NK-92 (cell line): ENCODE results near the gene ZNF593OS.

Experiments
- DNase-seq: peaks from one replicate; lab custom pipeline; 2025; ENCODE audit not compliant: unreplicated experiment; lab: John Stamatoyannopoulos, UW

Gene ZNF593OS

DNA sequence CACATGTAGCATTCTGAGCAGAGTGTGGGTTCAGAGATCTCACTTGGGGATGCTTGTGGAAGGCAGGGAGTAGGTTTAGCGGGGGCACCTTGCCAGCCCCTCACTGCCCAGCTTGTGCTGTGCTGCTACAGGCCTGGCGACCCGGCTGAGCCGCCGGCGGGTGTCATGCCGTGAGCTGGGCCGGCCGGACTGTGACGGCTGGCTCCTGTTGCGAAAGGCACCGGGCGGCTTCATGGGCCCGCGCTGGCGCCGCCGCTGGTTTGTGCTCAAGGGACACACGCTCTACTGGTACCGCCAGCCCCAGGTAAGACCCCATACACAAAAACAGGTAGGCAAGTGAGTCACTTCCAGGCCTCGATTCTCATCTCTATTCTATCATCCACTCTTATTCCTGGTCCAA is 13.3 kb upstream of the ZNF593OS start:
- DNase-seq, result no peak

DNA sequence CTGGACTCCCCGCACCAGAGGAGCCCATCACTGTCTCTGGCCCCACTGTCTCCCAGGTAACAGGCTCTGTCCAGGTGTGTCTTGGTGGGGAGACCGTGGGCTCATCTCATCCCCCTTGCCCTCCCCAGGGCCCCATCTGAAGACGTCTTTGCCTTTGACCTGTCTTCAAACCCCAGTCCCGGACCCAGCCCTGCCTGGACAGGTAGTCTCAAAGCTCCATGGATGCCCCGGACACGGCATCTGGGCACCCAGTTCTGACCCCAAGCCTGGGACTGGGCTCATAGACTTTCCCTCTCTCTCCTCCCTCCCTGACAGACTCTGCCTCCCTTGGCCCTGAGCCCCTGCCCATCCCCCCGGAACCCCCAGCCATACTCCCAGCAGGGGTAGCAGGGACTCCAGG is 12.5 kb upstream of the ZNF593OS start:
- no peak for DNase-seq

DNA sequence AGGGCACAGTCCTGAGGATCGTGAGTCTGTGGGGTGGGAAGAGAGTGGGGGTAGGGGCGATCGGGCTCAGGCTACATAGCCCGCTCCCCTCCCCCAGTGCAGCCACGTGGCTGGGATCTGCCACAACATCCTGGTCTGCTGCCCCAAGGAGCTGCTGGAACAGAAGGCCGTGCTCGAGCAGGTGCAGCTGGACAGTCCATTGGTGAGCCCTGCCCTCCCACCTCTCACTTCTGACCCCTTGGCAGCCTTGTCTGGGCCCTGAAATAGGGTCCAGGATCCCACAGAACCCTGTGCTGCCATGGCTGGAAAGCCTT is 10.7 kb upstream of the ZNF593OS start:
- no peak for DNase-seq

DNA sequence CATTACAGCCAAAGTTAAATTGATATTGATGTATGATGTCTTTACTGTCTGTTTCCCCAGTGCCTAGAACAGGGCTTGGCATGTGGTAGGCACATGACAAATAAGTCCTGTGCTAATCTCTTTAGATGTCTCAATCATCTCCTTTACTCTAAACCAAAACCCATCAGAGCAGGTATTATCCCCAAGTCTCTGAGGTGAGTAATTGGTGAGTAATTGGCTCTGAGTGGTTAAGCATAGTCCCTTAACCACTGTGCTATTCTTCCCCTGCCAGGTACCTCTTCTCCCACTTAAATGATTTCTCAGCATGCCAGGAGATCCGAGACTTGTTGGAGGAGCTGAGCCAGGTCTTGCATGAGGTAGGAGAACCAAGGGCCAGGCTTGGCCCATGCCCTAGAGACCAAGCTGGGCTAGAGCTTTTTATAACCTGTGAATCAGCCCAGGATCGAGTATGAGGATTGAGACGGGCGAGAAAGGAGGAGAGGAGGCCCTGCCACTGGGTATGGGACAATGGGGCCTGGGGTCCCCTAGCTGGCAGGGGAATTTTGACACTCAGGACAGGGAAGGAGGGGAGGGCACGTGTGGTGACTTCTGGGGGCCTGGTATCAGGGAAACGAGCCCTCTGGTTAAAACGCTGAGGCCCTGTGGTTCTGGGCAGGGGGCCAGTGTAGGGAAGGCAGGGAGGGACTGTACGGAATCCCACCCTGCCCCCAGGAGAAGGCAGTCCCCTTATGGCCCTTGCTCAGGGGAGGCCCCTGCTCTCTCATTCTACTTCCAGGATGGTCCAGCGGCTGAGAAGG is 10.2 kb upstream of the ZNF593OS start:
- DNase-seq, result no peak

DNA sequence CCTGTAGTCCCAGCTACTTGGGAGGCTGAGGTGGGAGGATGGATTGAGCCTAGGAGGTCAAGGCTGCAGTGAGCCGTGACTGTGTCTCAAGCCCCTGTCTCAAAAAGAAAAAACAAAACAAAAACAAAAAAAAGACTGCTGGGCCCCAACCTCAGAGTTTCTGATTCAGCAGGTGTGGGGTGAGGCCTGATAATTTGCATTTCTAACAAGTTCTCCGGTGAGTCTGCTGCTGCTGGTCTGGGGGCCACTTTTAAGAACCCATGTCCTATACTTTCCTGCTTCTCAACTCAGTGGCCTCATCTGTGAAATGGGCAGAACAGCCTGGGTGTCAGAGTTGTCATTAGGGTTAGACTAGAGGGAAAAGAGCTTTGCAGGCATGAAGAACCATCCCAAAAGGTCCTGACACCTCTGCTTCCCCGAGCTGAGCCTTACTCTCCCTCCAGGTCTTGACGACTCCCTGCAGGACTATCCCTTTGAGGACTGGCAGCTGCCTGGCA is 8.4 kb upstream of the ZNF593OS start:
- DNase-seq, result no peak

DNA sequence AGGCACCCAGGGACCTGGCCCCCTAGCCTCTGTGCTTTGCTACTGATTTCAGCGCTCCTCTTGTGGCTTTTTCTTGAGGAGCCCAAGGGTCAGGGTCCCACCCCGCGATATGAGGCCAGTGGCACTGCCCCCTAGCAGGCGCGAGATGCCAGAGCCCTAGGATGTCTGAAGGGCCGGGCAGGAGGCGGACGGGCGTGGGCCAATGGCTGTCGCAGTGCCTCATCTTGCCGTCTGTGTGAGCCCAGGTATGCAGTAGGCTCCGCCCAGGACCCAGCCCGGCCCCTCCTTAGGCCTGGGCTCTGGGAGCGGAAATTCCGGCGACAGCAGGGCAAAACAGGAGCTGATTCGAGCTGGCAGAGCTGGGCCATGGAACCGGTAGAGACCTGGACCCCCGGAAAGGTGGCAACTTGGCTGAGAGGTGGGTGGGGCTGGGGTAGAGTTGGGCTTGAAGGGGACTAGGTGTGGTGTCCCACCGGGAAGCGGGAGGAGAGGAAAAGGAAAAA is 5.6 kb upstream of the ZNF593OS start, which contains the start of gene CNKSR1:
Gene CNKSR1 (plus strand): TSS at position 310 of the 503 bp plus-strand sequence. CDS start 57 bp downstream, at position 367.
- no peak for DNase-seq

- DNase-seq, result no peak
Observed at GRCh38 chr1:26175346-26175745, 3.7 kb upstream of the ZNF593OS start.

DNA sequence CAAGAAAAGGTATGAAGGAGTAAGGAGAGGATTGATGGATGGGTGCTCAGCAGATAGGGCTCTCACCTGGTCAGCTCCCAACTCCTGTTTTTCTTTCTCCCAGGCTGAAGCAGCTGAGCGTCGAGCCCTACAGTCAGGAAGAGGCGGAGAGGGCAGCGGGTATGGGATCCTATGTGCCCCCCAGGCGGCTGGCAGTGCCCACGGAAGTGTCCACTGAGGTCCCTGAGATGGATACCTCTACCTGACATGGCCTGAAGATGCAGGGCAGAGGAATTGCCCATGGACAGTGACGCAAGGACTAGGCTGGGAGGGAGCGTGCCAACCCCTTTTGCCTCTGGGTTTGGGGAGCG is 1.2 kb downstream of the ZNF593OS start:
- DNase-seq, result no peak

DNA sequence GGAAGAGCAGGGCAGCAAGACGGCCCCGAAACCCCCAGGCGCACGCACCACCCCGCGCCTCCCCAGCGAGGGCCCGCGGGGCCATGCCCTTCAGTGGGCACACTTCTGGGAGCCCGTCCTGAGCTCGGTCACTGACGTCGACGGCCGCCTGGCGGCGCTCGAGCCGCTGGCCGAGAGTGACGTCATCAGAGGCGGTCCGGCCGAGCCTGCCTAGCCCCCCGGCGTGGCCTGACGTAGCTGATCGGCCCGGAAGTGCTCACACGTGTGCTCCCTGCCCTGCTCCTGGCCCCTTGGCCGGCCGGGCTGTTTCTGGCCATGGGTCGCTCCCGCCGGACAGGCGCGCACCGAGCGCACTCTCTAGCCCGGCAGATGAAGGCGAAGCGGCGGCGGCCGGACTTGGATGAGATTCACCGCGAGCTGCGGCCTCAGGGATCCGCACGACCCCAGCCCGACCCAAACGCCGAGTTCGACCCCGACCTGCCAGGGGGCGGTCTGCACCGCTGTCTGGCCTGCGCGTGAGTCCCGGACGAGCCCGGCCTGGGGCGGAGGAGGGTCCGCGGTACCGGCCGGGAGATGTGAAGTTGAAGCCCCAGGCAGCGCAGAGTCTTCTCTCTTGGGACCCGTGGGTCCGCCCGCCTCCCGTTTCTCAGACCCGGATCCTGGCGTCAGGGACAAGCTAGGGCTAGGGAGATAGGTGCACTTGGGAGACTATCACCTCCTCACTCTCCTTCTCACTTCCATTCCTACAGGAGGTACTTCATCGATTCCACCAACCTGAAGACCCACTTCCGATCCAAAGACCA is 1.8 kb downstream of the ZNF593OS start, which contains the start of gene ZNF593:
Gene ZNF593 (plus strand): TSS at position 240 of the 803 bp plus-strand sequence. CDS start 76 bp downstream, at position 316.
- no peak for DNase-seq

- DNase-seq, result no peak
Observed at GRCh38 chr1:26169198-26169554, 2.5 kb downstream of the ZNF593OS start.

DNA sequence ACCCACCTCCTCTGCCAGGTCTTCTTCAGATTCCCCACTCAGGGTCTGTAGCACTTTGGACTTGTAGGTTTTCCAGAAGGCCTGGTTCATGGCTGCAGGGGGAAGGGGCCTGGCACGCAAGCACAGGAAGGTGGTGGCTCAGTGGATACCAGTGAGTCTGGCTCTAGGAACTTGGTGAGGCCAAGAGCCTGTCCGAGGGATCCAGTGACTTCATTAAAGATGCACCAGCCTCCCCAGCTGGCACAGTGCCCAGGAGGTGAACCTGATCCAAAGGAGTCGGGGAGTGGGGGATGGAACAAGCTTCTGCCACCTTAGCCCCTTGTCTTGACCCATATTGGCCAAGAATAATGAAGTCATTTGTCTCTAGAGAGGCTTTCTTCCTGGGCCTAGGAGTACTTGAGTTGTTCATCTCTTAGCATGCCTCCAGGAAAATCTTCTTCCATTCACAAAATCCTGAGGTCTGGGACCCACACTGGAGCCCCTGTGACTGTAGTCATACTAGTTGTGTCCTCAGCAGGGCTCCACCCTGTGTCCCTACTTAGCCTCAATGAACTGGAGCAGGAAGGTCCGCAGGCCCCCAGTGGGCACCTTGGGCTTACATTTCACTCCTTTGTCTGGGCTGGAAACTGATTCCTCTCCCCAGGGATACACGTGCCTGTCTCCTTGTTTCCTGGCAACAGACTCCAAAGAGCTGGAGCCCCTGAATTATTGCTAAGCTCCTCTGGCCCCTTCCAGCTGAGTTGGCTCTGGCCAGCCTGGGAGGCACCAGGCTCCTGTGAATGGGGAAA is 3.0 kb downstream of the ZNF593OS start, which contains the start of gene C1orf232:
Gene C1orf232 (minus strand): TSS at position 554 of the 788 bp plus-strand sequence. CDS start 464 bp downstream, at position 90.
- DNase-seq, result no peak

- no peak for DNase-seq
Observed at GRCh38 chr1:26166719-26167281, 4.8 kb downstream of the ZNF593OS start.

GRCh38 chr1:26164861-26165842 is 6.5 kb downstream of the ZNF593OS start:
- DNase-seq, result no peak

GRCh38 chr1:26164036-26164860 is 7.4 kb downstream of the ZNF593OS start:
- DNase-seq, result no peak

- no peak for DNase-seq
Observed at GRCh38 chr1:26163684-26164035, 8.0 kb downstream of the ZNF593OS start.

GRCh38 chr1:26162220-26162709 is 9.4 kb downstream of the ZNF593OS start:
- no peak for DNase-seq

DNA sequence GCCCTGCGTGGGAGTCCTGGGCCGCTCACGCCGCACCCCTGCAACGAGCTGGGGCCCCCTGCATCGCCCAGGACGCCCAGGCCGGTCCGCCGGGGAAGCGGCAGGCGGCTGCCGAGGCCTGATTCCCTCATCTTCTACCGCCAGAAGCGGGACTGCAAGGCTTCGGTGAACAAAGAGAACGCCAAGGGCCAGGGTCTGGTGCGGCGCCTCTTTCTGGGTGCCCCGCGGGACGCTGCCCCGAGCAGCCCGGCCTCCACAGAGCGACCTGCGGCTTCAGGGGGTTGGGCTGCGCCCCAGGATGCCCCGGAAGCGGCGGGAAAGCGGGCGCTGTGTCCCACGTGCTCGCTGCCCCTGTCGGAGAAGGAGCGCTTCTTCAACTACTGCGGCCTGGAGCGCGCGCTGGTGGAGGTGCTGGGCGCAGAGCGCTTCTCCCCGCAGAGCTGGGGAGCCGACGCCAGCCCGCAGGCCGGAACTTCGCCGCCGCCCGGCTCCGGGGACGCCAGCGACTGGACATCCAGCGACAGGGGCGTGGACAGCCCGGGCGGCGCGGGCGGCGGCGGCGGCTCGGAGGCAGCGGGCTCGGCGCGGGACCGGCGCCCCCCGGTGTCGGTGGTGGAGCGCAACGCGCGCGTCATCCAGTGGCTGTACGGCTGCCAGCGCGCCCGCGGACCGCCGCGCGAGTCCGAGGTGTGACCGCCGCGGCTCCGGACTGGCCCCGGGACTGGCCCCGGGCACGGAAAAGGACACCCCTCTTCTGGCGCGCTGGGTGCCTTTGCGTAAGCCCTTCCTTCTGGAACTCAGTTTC is 10.0 kb downstream of the ZNF593OS start:
- no peak for DNase-seq
